ENCODE data around the gene PLCXD3. TPM values are rescaled to one million over a fixed set of nuclear protein-coding genes. Genes with fewer than 3 reads are reported as not detected.

The PLCXD3 gene
- total and polyA plus RNA-seq, 2 of the 4 experiments (the other 2 are of a cell fraction): under 0.01 to 0.02 TPM

- no peak overlapping the region for H3K23ac ChIP-seq (ENCODE audit: low read depth, low read length)
- H2AK5ac ChIP-seq (ENCODE audit: low read depth, low read length): no peak overlapping the region
- H2BK120ac ChIP-seq (ENCODE audit: low read depth, low read length): no peak overlapping the region
- H4K8ac ChIP-seq (ENCODE audit: low read depth in 2 of 2, low read length in 2 of 2): no peak overlapping the region
- no TSS peak for BruUV-seq (replicated peaks)
- POLR2A ChIA-PET (ENCODE audit: unreplicated experiment): no interaction called here
- TF ChIP-seq RCOR1 (IDR thresholded peaks at IDR 0.05; ENCODE audit: insufficient replicate concordance, low read length) (no peak), CEBPB (IDR thresholded peaks at IDR 0.05; ENCODE audit: low read depth, low read length) (no peak), MAZ (IDR thresholded peaks at IDR 0.05; ENCODE audit: borderline replicate concordance, low read depth, low read length) (no peak), CHD1 (IDR thresholded peaks at IDR 0.05; ENCODE audit: low read depth, low read length) (no peak), MXI1 (IDR thresholded peaks at IDR 0.05; ENCODE audit: borderline replicate concordance, low read depth, low read length) (no peak)
- H4K5ac ChIP-seq (ENCODE audit: low read depth, low read length): no peak overlapping the region
- no peak overlapping the region for H3K56ac ChIP-seq (ENCODE audit: extremely low read depth, insufficient read depth, low read length)
- no peak overlapping the region for H2BK20ac ChIP-seq (ENCODE audit: low read depth, low read length)
- no peaks in the 10 kb centered on the region for H4K20me1 ChIP-seq (ENCODE audit: insufficient read depth, low read length)
- H3K36me3 ChIP-seq (ENCODE audit: control insufficient read depth, insufficient read depth, low read length): no peaks in the 10 kb centered on the region
- H2AK9ac ChIP-seq (replicated peaks; ENCODE audit: low read depth, low read length, poor library complexity): no peak overlapping the region
- DNase-seq (no peak), ATAC-seq (ENCODE audit: low read depth) (no peak)
- no peak overlapping the region for H2BK5ac ChIP-seq (ENCODE audit: low read depth, low read length, poor library complexity, severe bottlenecking)
- no peak overlapping the region for H3K4me3 ChIP-seq (ENCODE audit: insufficient read depth, low read depth, low read length)
- in situ Hi-C loops (cut with MboI; ENCODE audit: low sequenced_read_pairs) (no loop called here), dilution Hi-C loops (cut with HindIII; ENCODE audit: low sequenced_read_pairs, unreplicated experiment) (no loop called here), intact Hi-C loops (cut with micrococcal nuclease) (no loop called here)
- no peak overlapping the region for H3K18ac ChIP-seq (ENCODE audit: low read depth, low read length)
- H2AFZ ChIP-seq (replicated peaks; ENCODE audit: low read length, poor library complexity): no peak overlapping the region
- H2BK15ac ChIP-seq (ENCODE audit: low read depth, low read length): no peak overlapping the region
- CTCF ChIA-PET: interaction anchor here (0.6 to 0.7 kb wide), 2 partner anchors 11 to 85 kb away, joined by 3 read pairs; no protein-coding TSS in a partner anchor
- no peak overlapping the region for H3K14ac ChIP-seq (replicated peaks; ENCODE audit: low read depth, low read length)
- no peak overlapping the region for H3K4ac ChIP-seq (ENCODE audit: low read depth, low read length)
- no peak overlapping the region for H3K4me2 ChIP-seq (ENCODE audit: low read depth, low read length)
- peaks cover 7% of the 10 kb centered on the region for H3K27me3 ChIP-seq (ENCODE audit: control insufficient read depth, insufficient read depth, low read length)
- no peaks in the 10 kb centered on the region for H3K9me3 ChIP-seq (ENCODE audit: control insufficient read depth, insufficient read depth, low read length)
- H3K4me1 ChIP-seq (ENCODE audit: control insufficient read depth, insufficient read depth, low read length): no peaks in the 10 kb centered on the region
- H3K9me1 ChIP-seq (ENCODE audit: insufficient read depth, low read length): no peaks in the 10 kb centered on the region
- H3K79me1 ChIP-seq (ENCODE audit: low read depth in 1 of 2, low read length in 2 of 2): no peaks in the 10 kb centered on the region
- H3K9ac ChIP-seq (ENCODE audit: low read depth, low read length): no peak overlapping the region
- no peak overlapping the region for H4K91ac ChIP-seq (ENCODE audit: insufficient read depth, low read depth, low read length)
- H3K27ac ChIP-seq (ENCODE audit: insufficient read depth, low read length): no peak overlapping the region
These were observed 6.5 kb downstream of the PLCXD3 start for GRCh38 chr5:41503860-41504259.

All from IMR-90 (cell line).